Ascending aorta (tissue), 2 donors: ENCODE data around the gene DNAAF2. TPM values are rescaled to one million over a fixed set of nuclear protein-coding genes. Genes with fewer than 3 reads are reported as not detected.

ENCODE experiments used
- DNase-seq, 2 donors: peaks; one replicate each; pipeline ENCODE4 v3.0.0-alpha.2; 2019; ENCODE audit warnings: low spot score in 2 of 2
- H3K27ac ChIP-seq, 2 donors: fragments of 200-600 bp; sonication (generic); one replicate each; pipeline ENCODE4 v1.5.1; 2016 to 2017; ENCODE audit warnings: mild to moderate bottlenecking in 1 of 2
- H3K27me3 ChIP-seq: fragments of 200-600 bp; sonication (generic); one replicate; pipeline ENCODE4 v1.5.1; 2017
- H3K36me3 ChIP-seq, 2 donors: fragments of 200-600 bp; sonication (generic); one replicate each; pipeline ENCODE4 v1.5.1; 2016
- H3K4me1 ChIP-seq, 2 donors: fragments of 200-600 bp; sonication (generic); one replicate each; pipeline ENCODE4 v1.5.1; 2016 to 2017; ENCODE audit warnings: mild to moderate bottlenecking in 1 of 2
- H3K4me3 ChIP-seq, 2 donors: fragments of 200-600 bp; sonication (generic); one replicate each; pipeline ENCODE4 v1.5.1; 2016 to 2017; ENCODE audit warnings: mild to moderate bottlenecking in 1 of 2
- H3K9me3 ChIP-seq, 2 donors: fragments of 200-600 bp; sonication (generic); one replicate each; pipeline ENCODE4 v1.5.1; 2016
- CTCF ChIP-seq, 3 experiments: fragments of 200-600 bp in 2 of 3; fragments of 450-650 bp in 1 of 3; sonication (generic) in 2 of 3; IDR thresholded peaks; one replicate each; pipeline ENCODE4 v1.5.1; 2016 to 2019; ENCODE audit warnings: antibody characterized with exemption in 3 of 3, mild to moderate bottlenecking in 1 of 3, moderate library complexity in 1 of 3
- intact Hi-C: fragments of 100-400 bp; cut with DNase I; formaldehyde crosslinking; loops from one replicate; pipeline ENCODE4 v1.15.1; 2023
- total RNA-seq: library from RNA; depleted of rRNA; stranded (reverse); fragments of >200 nt; gene quantifications from one replicate; pipeline ENCODE4 v1.1.0, GENCODE V29; 2016

Gene DNAAF2
- total RNA-seq, 1 donor from 2014 or later, result 14.0 TPM

DNA sequence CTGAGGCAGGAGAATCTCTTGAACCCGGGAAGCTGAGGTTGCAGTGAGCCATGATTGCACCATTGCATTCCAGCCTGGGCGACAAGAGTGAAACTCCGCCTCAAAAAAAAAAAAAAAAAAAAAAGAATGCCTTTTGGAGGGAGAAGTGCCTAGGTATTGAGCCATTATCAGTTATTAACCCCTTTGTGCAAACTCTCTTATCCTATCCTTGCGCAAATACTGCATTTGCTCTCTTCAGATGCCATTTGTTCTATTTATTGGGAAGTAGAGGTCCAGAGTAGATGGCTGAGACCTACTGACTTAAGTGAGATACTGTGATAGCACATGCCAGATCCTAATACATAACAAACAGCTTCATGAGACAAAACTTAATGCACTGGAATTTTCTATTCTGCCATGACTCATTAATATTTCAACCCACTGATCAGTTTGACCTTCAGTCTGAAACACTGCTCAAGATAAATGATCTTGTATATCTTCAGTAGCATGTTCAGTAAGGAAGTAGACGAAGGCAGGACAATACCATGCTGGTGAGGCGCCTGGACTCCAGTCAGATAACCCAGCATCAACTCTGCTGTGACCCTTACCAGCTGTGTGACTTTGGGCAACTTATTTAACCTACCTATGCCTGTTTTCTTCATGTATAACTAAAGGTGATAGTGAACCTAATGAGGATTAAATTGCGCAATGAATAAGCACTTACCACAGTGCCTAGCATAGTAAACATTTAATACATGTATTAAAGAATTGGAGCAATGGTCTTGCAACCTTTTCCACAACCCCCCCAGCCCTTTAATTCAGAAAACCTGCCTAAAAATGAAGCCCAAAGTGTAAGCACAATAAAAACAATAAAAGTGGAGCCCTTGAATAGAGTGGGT lies 5.7 kb upstream of the DNAAF2 start:
- Histone ChIP-seq H3K27ac (no peak overlapping the region), H3K36me3 (peaks cover 0 to 19% of the 10 kb centered on the region in 2 donors), H3K4me1 (no peaks in the 10 kb centered on the region), H3K4me3 (no peak overlapping the region), H3K27me3 (no peaks in the 10 kb centered on the region), H3K9me3 (no peaks in the 10 kb centered on the region)
- no peak for DNase-seq
- intact Hi-C loops, result no loop called here
- TF ChIP-seq CTCF (IDR thresholded peaks at IDR 0.05), result no peak

DNA sequence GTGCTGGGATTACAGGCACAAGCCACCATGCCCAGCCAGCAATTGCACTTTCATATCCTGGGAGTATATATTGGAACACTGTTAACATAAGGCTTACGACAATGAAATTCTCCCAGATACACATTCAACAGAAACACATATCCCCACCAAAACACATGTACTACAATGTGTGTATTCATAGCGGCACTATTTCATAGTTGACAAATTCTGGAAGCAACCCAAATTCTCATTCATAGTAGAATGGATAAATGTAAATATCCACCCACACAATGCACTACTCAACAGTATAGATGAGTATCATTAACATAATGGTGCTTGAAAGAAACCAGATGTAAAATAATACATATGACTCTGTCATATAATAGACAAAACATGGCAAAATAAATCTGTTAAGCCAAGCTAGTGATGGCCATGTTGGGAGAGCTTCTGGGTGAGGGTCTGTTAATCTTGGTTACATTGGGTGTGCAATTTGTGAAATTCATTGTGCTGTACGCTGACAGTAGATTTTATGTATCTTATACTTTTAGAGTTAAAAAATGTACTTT lies 2.6 kb upstream of the DNAAF2 start:
- no peak for TF ChIP-seq CTCF (IDR thresholded peaks at IDR 0.05)
- H3K27ac ChIP-seq, result no peak overlapping the region
- no peaks in the 10 kb centered on the region for H3K9me3 ChIP-seq
- H3K4me3 ChIP-seq, result no peak overlapping the region
- intact Hi-C loops, result no loop called here
- H3K4me1 ChIP-seq, result peaks cover 0 to 4% of the 10 kb centered on the region in 2 donors
- no peaks in the 10 kb centered on the region for H3K27me3 ChIP-seq
- H3K36me3 ChIP-seq, result peaks cover 0 to 19% of the 10 kb centered on the region in 2 donors
- DNase-seq, result no peak

GRCh38 chr14:49636866-49637265 lies 1.8 kb upstream of the DNAAF2 start:
- Histone ChIP-seq H3K36me3 (peaks cover 0 to 19% of the 10 kb centered on the region in 2 donors), H3K27me3 (no peaks in the 10 kb centered on the region), H3K9me3 (no peaks in the 10 kb centered on the region), H3K27ac (peak overlapping the region in 1 of 2 donors; percentile 93), H3K4me3 (peak overlapping the region in 1 of 2 donors; percentile 79), H3K4me1 (peaks cover 0 to 7% of the 10 kb centered on the region in 2 donors)
- TF ChIP-seq CTCF (IDR thresholded peaks at IDR 0.05), result no peak
- no peak for DNase-seq
- intact Hi-C loops, result no loop called here

DNA sequence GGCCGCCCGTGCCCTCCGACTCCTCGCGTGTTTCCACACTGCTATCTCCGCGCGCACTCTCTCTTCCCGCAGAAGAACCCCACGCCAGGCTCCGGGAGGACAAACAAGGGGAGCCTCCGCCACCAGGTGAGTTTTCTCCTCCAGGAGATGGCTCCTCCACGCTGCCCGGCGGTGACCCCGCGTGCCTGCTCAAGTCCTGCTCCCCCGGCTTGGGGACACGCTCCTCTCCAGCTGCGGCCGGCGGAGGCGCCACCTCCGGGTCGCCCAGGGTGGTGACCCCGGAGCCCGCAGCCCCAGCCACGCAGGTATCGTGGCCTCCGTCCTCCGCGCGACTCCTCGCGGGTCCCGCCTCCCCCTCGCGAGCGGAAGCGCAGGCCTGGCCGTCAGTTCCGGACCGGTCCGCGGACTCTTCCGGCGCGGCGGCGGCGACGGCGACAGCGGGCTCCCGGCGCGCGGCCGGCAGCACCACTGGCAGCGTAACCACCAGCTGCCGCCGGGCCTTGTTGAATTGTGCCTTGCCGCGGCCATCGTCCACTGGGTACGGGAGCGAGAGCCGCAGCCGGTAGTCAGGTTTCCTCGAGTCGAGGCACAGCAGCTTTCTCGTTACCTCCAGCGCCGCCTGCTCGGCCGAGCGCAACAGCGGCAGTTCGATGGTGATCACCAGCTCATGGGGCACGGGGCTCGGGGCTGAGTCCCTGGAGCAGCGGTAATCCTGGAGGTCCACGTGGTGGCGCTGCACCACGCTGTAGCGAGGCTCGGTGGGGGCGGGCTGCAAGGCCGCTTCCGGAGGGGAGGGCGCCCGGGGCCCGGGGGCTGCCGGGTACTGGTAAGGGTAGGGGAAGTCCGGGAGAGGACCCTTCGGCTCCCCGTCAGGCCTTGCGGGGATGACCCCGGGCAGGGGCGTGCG lies 1.2 kb downstream of the DNAAF2 start:
- Histone ChIP-seq H3K36me3 (peaks cover 0 to 17% of the 10 kb centered on the region in 2 donors), H3K4me3 (peak overlapping the region; percentile 54 to 79), H3K27ac (peak overlapping the region; percentile 93 to 96), H3K9me3 (no peaks in the 10 kb centered on the region), H3K27me3 (no peaks in the 10 kb centered on the region), H3K4me1 (peaks cover 0 to 7% of the 10 kb centered on the region in 2 donors)
- peak; percentile 72 to 96 for DNase-seq
- peak; percentile 73 to 95 (median 76) for TF ChIP-seq CTCF (IDR thresholded peaks at IDR 0.05)
- intact Hi-C loops, result loop anchor here (1.0 to 5.0 kb wide), 4 partner anchors 14 to 598 kb away; partner anchors contain the start of genes KLHDC2, MGAT2, RPL36AL and SOS2
